Activated CD4-positive, alpha-beta memory T cell treated with anti-CD3 and anti-CD28 coated beads, Interleukin-2, amount 10 ng/mL, durations not matched to agents 7 days and 5 days (primary cell): Measurements from ENCODE around the gene YEATS4. TPM values are rescaled to one million over a fixed set of nuclear protein-coding genes. Genes with fewer than 3 reads are reported as not detected.

Experiments
- CTCF ChIA-PET: fragments of 350-600 bp; sonication (Branson Sonifier 250); formaldehyde crosslinking; loops from one replicate; lab custom pipeline; 2021; ENCODE audit warnings: antibody characterized with exemption, inconsistent platforms; lab: Charles Lee
- POLR2A ChIA-PET: fragments of 350-600 bp; sonication (Branson Sonifier 250); formaldehyde crosslinking; loops from one replicate; lab custom pipeline; 2021; ENCODE audit warnings: antibody characterized with exemption; lab: Charles Lee
- DNase-seq: peaks from one replicate; pipeline ENCODE4 v3.0.0-alpha.2; 2020
- H3K27ac Mint-ChIP-seq: one replicate; pipeline ENCODE4 v1.8.0; 2021; ENCODE audit warnings: mild to moderate bottlenecking, mixed read lengths
- H3K27me3 Mint-ChIP-seq: one replicate; pipeline ENCODE4 v1.8.0; 2021; ENCODE audit warnings: mixed read lengths
- H3K36me3 Mint-ChIP-seq: one replicate; pipeline ENCODE4 v1.8.0; 2021; ENCODE audit warnings: low read depth, mixed read lengths
- H3K4me1 Mint-ChIP-seq: one replicate; pipeline ENCODE4 v1.8.0; 2021; ENCODE audit warnings: mixed read lengths
- H3K4me3 Mint-ChIP-seq: one replicate; pipeline ENCODE4 v1.8.0; 2021; ENCODE audit warnings: mild to moderate bottlenecking, mixed read lengths
- H3K9me3 Mint-ChIP-seq: one replicate; pipeline ENCODE4 v1.8.0; 2021; ENCODE audit warnings: mixed read lengths
- total RNA-seq, 2 experiments: library from RNA; stranded (reverse); gene quantifications; one replicate each; pipeline ENCODE4 v1.2.3, GENCODE V29; 2021

The YEATS4 gene
- total RNA-seq, 2 experiments from 2014 or later, result 43.0 to 45.0 TPM

DNA sequence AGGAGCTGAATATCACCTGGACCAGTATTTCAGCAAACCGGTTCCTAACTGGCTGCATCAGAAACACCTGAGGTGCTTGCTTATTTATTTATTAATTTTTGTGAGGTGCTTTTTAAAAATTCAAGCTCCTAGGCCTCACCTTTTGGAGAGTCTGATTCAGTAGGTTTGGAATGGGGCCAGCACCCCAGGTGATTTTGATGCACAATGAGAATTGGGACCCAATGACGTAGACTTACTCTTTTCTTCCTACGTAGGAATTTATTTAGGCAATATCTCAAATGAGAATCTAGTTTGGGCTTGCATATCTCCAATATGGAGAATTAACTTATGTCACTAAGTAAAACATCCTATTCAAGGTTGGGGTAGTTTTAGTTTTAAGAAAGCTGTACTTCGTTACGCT is 7.3 kb downstream of the YEATS4 start:
- Mint-ChIP-seq H3K27me3 (no peaks in the 10 kb centered on the region), H3K4me3 (no peak overlapping the region), H3K36me3 (peaks cover 51% of the 10 kb centered on the region), H3K4me1 (peaks cover 35% of the 10 kb centered on the region), H3K9me3 (no peaks in the 10 kb centered on the region), H3K27ac (no peak overlapping the region)
- ChIA-PET POLR2A (interaction anchor here (0.6 to 1.8 kb wide), 4 partner anchors 8 to 1827 kb away, joined by 3 to 8 read pairs (median 4); no protein-coding TSS in a partner anchor), CTCF (interaction anchor here (1.4 to 2.6 kb wide), 3 partner anchors 9 to 212 kb away, joined by 3 to 15 read pairs (median 4); no protein-coding TSS in a partner anchor)
- no peak for DNase-seq

DNA sequence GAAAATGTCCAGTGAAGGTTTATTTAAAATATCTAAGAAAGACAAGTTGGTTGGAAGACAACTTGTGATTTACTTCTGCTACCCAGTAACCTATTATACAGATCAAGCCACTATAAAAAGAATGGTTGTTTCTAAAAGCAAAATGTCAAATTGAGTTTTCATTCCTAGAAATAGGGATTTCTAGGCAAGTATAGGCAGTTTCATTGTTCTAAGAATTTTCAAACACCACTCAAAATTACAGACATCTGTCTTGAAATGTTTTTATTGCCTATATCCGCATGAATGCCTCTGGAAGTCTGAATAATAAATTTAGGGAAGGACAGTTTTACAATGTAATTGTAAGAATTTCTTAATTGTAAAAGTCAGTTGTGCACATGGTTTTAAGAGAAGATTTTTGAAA is 8.6 kb downstream of the YEATS4 start:
- CTCF ChIA-PET, result interaction anchor here (1.4 to 2.6 kb wide), 3 partner anchors 10 to 214 kb away, joined by 3 to 15 read pairs (median 4); no protein-coding TSS in a partner anchor
- no peak for DNase-seq
- POLR2A ChIA-PET, result interaction anchor here (0.9 to 1.5 kb wide), 2 partner anchors 10 to 17 kb away, joined by 3 to 5 read pairs; no protein-coding TSS in a partner anchor
- Mint-ChIP-seq H3K27me3 (no peaks in the 10 kb centered on the region), H3K9me3 (no peaks in the 10 kb centered on the region), H3K27ac (no peak overlapping the region), H3K36me3 (peaks cover 60% of the 10 kb centered on the region), H3K4me3 (no peak overlapping the region), H3K4me1 (peaks cover 33% of the 10 kb centered on the region)

DNA sequence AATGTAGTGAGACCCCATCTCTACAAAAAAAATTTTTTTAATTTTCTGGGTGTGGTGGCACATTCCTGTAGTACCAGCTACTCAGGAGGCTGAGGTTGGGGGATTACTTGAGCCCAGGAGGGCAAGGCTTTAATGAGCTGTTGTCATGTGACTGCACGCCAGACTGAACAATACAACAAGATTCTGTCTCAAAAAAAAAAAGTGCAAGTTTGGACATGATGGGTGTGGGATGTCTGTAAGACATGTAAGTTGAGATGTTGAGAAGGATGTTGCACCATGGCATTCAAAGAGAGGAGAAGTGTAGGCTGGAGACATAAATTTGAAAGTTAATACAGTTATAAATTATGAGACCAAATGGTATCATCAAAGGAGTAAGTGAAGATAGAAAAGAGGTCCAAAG is 23.5 kb downstream of the YEATS4 start:
- peaks cover 60% of the 10 kb centered on the region for H3K36me3 Mint-ChIP-seq
- H3K9me3 Mint-ChIP-seq, result no peaks in the 10 kb centered on the region
- no peak overlapping the region for H3K4me3 Mint-ChIP-seq
- CTCF ChIA-PET, result no interaction called here
- POLR2A ChIA-PET, result interaction anchor here (0.6 kb wide), 1 partner anchor 101 kb away, joined by 3 read pairs; no protein-coding TSS in a partner anchor
- no peak overlapping the region for H3K27ac Mint-ChIP-seq
- no peak for DNase-seq
- H3K4me1 Mint-ChIP-seq, result peaks cover 16% of the 10 kb centered on the region
- H3K27me3 Mint-ChIP-seq, result no peaks in the 10 kb centered on the region

DNA sequence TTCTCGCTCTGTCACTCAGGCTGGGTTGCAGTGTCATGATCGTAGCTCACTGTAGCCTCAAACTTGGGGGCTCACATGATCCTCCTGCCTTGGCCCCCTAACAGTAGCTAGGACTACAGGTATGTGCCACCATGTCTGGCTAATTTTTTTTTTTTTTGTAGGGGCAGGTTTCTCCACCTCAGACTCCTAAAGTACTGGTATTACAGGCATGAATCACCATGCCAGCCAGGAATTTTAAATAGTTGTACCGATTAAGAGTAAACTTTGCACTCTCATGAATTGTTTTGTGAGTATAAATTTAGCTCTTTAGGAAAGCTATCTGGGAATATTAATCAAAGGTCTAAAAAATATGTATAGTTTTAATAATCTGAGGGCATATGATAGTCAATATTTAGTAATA is 25.5 kb downstream of the YEATS4 start:
- no peaks in the 10 kb centered on the region for H3K27me3 Mint-ChIP-seq
- H3K36me3 Mint-ChIP-seq, result peaks cover 49% of the 10 kb centered on the region
- no peaks in the 10 kb centered on the region for H3K9me3 Mint-ChIP-seq
- H3K4me3 Mint-ChIP-seq, result no peak overlapping the region
- H3K4me1 Mint-ChIP-seq, result peaks cover 16% of the 10 kb centered on the region
- DNase-seq, result no peak
- CTCF ChIA-PET, result interaction anchor here (1.4 to 1.6 kb wide), 4 partner anchors 27 to 255 kb away, joined by 4 to 7 read pairs (median 6); no protein-coding TSS in a partner anchor
- POLR2A ChIA-PET, result interaction anchor here (0.6 to 1.6 kb wide), 4 partner anchors 17 to 696 kb away, joined by 3 read pairs; no protein-coding TSS in a partner anchor
- no peak overlapping the region for H3K27ac Mint-ChIP-seq

DNA sequence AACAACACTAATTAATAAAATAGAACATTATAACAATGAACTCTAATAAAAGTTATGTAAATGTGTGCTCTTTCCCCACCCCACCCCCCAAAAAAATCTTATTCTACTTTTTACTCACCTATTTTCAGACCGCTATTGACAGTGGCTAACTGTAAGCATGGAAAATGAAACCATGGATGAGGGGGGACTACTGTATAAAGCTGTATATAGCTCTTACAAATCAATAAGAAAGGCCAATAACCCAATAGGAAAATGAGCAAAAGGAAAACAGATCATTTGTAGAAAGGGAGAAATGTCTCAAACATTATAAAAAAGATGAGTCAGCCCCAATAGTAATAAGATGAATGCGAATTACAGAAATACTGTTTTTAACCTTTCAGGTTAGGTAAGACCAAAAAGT is 27.4 kb downstream of the YEATS4 start:
- Mint-ChIP-seq H3K27ac (no peak overlapping the region), H3K4me1 (peaks cover 16% of the 10 kb centered on the region), H3K4me3 (no peak overlapping the region), H3K36me3 (peaks cover 47% of the 10 kb centered on the region), H3K9me3 (no peaks in the 10 kb centered on the region), H3K27me3 (no peaks in the 10 kb centered on the region)
- POLR2A ChIA-PET, result no interaction called here
- no peak for DNase-seq
- CTCF ChIA-PET, result interaction anchor here (1.0 kb wide), 1 partner anchor 252 kb away, joined by 4 read pairs; no protein-coding TSS in a partner anchor

DNA sequence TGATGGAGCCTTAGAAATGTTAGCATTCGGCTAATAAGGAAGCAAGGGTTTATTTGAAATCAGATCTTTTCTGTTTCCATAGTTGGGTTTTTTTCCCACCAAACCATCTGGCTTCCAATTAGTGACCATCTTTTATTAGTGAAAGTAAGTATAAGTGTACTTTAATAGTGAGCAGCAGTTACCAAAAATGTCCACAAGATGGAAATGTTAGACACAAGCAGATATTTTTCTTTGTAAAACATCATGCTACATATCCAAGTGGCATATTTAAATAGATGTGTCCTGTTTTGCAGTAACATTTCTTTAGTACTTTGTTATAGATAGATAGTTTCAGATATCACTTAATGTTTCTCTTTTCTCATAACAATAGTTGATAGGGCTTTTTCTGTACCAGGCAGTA is 28.8 kb downstream of the YEATS4 start:
- Mint-ChIP-seq H3K27ac (no peak overlapping the region), H3K4me1 (peaks cover 11% of the 10 kb centered on the region), H3K27me3 (no peaks in the 10 kb centered on the region), H3K36me3 (peaks cover 48% of the 10 kb centered on the region), H3K4me3 (no peak overlapping the region), H3K9me3 (no peaks in the 10 kb centered on the region)
- no peak for DNase-seq
- ChIA-PET POLR2A (interaction anchor here (0.6 kb wide), 1 partner anchor 784 kb away, joined by 3 read pairs; no protein-coding TSS in a partner anchor), CTCF (interaction anchor here (0.8 to 2.4 kb wide), 4 partner anchors 31 to 251 kb away, joined by 3 to 8 read pairs (median 4); no protein-coding TSS in a partner anchor)

DNA sequence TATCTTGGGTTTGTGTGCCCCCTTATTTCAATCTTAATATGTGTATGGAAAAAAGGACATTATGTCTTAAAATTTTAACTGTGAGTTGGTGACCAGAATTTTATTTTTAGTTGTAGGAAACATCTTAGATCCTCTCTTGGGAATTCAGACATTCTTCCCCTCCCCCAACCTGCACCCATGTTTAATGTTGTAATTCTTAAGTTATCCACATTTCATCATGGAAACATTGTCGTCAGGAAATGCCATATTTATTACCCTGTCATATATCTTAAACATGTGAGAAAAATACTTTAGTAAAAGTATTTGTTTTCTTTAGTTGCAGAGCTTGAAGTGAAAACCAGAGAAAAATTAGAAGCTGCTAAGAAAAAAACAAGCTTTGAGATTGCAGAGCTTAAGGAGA is 30.3 kb downstream of the YEATS4 start:
- H3K27ac Mint-ChIP-seq, result no peak overlapping the region
- H3K4me3 Mint-ChIP-seq, result no peak overlapping the region
- no peak for DNase-seq
- no peaks in the 10 kb centered on the region for H3K9me3 Mint-ChIP-seq
- H3K27me3 Mint-ChIP-seq, result no peaks in the 10 kb centered on the region
- POLR2A ChIA-PET, result no interaction called here
- peaks cover 53% of the 10 kb centered on the region for H3K36me3 Mint-ChIP-seq
- peaks cover 7% of the 10 kb centered on the region for H3K4me1 Mint-ChIP-seq
- CTCF ChIA-PET, result interaction anchor here (0.6 to 2.4 kb wide), 3 partner anchors 181 to 250 kb away, joined by 3 to 8 read pairs (median 4); no protein-coding TSS in a partner anchor

DNA sequence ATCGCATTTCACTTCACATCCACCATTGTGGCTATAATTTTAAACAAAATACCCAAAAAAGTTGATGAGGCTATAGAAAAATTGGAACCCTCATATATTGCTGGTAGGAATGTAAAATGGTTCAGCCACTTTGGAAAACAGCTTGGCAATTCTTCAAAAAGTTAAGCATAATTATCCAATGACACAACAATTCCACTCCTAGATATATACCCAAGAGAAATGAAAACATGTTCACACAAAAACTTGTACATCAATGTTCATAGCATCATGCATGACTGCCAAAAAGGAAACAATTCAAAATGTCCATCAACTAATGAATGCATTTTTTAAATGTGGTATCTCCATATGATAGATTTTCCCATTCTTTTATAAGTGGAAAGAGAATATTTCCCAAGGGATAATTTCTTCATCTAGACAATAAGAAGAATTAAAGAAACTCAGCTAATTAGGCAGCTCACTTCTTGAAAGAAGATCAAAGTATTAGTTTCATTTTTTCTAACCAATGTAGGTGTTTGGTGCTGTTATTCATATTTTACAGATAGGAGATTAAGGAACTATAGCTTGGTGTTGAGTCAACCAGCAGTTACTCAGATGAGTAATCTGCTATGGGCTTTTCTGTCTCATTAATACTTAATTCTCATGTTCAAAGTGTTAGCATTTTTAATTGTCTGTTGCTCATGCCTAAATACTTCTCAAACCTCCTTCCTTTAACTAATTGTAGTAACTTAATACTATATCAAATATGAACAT is 32.8 kb downstream of the YEATS4 start:
- H3K4me3 Mint-ChIP-seq, result no peak overlapping the region
- POLR2A ChIA-PET, result interaction anchor here (1.1 kb wide), 1 partner anchor 25 kb away, joined by 3 read pairs; no protein-coding TSS in a partner anchor

DNA sequence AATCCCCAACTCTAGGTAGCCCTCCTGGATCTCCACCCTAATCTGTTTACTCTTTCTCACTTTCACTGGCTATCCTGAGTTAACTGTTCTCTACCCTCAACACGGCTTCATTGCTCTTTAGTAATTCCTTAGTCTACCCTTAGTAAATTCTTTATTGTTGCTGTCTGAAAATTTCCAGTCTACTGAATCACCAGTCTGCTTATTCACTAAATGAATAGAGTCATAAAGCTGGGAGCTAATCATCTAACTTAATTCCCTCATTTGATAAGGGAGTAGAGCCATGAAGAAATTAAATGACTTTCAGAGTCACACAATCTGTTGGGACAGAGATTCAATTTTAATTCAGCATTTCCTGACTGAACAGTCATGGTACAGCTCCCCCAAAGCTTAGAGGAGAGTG is 36.5 kb downstream of the YEATS4 start:
- peaks cover 60% of the 10 kb centered on the region for H3K36me3 Mint-ChIP-seq
- H3K4me1 Mint-ChIP-seq, result no peaks in the 10 kb centered on the region
- no peak overlapping the region for H3K27ac Mint-ChIP-seq
- CTCF ChIA-PET, result no interaction called here
- H3K9me3 Mint-ChIP-seq, result peaks cover 10% of the 10 kb centered on the region
- POLR2A ChIA-PET, result no interaction called here
- H3K27me3 Mint-ChIP-seq, result no peaks in the 10 kb centered on the region
- DNase-seq, result no peak
- no peak overlapping the region for H3K4me3 Mint-ChIP-seq

More for the DNA sequence above, 32.8 kb downstream of the YEATS4 start:
- H3K9me3 Mint-ChIP-seq, result peaks cover 7% of the 10 kb centered on the region
- no peaks in the 10 kb centered on the region for H3K27me3 Mint-ChIP-seq
- CTCF ChIA-PET, result no interaction called here
- H3K4me1 Mint-ChIP-seq, result peaks cover 3% of the 10 kb centered on the region
- DNase-seq, result no peak
- peaks cover 67% of the 10 kb centered on the region for H3K36me3 Mint-ChIP-seq
- H3K27ac Mint-ChIP-seq, result no peak overlapping the region

DNA sequence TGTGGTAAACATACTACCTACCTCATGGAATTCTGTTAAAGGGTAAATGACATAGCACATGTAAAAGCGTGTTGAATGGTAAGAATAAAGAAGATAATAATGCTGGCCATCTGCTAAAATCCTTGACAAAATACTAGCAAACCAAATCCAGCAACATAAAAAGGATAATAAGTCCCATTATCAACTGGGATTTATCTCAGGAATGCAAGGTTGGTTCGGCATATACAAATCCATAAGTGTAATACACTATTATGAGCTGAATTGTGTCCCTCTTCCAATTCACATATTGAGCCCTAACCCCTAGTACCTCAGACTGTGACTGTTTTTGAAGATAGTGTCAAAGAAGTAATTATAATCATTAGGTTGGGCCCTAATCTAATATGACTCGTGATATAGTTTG is 37.4 kb downstream of the YEATS4 start:
- Mint-ChIP-seq H3K9me3 (peaks cover 10% of the 10 kb centered on the region), H3K27ac (no peak overlapping the region), H3K36me3 (peaks cover 51% of the 10 kb centered on the region), H3K4me1 (no peaks in the 10 kb centered on the region), H3K27me3 (no peaks in the 10 kb centered on the region), H3K4me3 (no peak overlapping the region)
- CTCF ChIA-PET, result no interaction called here
- POLR2A ChIA-PET, result no interaction called here
- DNase-seq, result no peak

DNA sequence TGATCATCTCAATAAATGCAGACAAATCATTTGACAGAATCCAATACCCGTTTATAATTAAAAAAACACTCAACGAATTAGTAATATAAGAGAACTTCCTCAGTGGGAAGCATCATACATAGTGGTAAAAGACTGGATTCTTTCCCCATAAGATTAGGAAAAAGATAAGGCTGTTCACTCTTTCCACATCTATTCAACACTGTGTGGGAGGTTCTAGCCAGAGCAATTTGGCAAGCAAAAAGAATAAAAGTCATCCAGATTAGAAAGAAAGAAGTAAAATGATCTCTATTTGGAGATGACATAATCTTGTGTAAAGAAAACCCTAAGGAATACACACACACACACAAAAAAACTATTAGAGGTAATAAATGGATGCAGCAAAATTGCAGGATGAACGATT is 38.4 kb downstream of the YEATS4 start:
- H3K27ac Mint-ChIP-seq, result no peak overlapping the region
- POLR2A ChIA-PET, result no interaction called here
- CTCF ChIA-PET, result no interaction called here
- DNase-seq, result no peak
- peaks cover 10% of the 10 kb centered on the region for H3K9me3 Mint-ChIP-seq
- H3K4me3 Mint-ChIP-seq, result no peak overlapping the region
- H3K27me3 Mint-ChIP-seq, result no peaks in the 10 kb centered on the region
- no peaks in the 10 kb centered on the region for H3K4me1 Mint-ChIP-seq
- peaks cover 41% of the 10 kb centered on the region for H3K36me3 Mint-ChIP-seq

DNA sequence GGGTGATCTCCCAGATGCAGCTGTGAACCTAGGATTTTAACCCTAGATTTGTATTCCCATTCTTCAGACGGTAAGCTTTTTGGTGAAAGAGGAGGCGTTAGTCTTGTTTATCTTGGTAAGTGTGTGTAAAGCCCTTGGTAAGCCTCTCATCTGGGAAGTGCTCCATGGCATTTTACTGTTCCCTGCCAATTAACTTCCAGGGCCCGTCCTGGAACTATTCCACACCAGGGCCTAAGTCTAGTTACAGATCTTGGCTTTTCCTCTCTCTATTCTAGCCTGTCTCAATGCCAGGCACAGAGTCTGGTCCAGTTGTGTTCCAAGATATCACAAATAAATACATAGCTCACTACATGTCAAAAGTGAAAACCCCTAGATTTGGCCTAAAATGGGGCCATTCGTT is 42.4 kb downstream of the YEATS4 start:
- no peak overlapping the region for H3K27ac Mint-ChIP-seq
- DNase-seq, result no peak
- POLR2A ChIA-PET, result no interaction called here
- no peaks in the 10 kb centered on the region for H3K4me1 Mint-ChIP-seq
- H3K36me3 Mint-ChIP-seq, result peaks cover 13% of the 10 kb centered on the region
- no peak overlapping the region for H3K4me3 Mint-ChIP-seq
- H3K9me3 Mint-ChIP-seq, result peaks cover 7% of the 10 kb centered on the region
- H3K27me3 Mint-ChIP-seq, result no peaks in the 10 kb centered on the region
- CTCF ChIA-PET, result no interaction called here

DNA sequence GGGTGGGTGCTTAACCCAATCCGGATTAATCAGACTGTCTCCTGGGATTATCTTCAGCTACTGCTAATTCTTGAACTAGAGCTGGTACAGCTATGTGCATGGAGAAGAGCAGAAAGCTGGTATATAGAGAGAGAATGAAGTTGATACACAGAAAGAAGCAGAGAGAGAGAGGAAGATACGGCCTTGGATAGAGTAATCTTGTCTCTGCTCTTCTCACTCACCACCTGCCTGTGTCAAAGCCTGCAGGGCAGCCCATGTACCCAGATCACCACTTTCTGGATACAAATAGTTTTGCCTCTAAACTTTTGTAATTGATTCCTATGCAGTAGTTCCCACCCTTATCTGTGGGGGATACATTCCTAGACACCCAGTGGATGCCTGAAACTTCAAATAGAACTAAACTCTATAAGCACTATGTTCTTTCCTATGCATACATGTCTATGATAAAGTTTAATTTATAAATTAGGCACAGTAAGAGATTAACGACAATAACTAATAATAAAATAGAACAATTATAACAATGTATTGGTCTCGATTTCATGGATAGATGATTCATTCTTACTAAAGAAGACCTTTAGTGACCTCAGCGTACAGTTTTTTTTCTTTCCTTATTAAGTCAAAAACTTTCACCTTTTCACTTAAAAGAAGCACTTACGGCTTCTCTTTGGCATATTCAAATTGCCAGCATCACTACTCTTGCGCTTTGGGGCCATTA is 45.5 kb downstream of the YEATS4 start:
- Mint-ChIP-seq H3K9me3 (no peaks in the 10 kb centered on the region), H3K4me1 (no peaks in the 10 kb centered on the region), H3K36me3 (peaks cover 7% of the 10 kb centered on the region), H3K4me3 (no peak overlapping the region), H3K27ac (no peak overlapping the region), H3K27me3 (no peaks in the 10 kb centered on the region)
- no peak for DNase-seq
- CTCF ChIA-PET, result no interaction called here
- POLR2A ChIA-PET, result no interaction called here
